ENCODE measurements around the gene TXNRD2.

Gene TXNRD2

DNA sequence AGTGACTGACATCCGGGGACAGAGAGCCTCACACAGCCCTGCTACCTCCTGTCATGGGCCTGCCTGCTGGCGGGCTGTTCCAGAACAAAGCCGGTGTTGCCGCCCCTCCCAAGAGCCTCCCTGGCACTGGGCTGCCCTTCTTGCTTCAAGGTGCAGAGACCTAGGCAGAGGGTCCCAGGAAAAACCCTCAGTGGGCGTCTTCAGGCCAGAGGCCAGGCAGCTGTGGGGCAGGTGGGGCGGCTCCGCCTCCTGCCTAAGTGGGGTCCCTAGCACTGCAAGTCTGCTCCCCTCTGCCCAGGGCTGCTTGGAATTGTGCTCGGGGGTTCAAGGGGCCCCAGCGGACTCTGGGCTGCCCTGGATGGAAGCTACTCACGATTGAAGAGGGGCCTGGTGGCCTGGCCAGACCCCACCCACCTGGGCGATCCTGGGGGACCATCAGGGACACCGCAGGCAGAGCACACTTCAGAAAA, 66.5 kb downstream of the TXNRD2 start:
- TF ChIP-seq, protein P1, sequence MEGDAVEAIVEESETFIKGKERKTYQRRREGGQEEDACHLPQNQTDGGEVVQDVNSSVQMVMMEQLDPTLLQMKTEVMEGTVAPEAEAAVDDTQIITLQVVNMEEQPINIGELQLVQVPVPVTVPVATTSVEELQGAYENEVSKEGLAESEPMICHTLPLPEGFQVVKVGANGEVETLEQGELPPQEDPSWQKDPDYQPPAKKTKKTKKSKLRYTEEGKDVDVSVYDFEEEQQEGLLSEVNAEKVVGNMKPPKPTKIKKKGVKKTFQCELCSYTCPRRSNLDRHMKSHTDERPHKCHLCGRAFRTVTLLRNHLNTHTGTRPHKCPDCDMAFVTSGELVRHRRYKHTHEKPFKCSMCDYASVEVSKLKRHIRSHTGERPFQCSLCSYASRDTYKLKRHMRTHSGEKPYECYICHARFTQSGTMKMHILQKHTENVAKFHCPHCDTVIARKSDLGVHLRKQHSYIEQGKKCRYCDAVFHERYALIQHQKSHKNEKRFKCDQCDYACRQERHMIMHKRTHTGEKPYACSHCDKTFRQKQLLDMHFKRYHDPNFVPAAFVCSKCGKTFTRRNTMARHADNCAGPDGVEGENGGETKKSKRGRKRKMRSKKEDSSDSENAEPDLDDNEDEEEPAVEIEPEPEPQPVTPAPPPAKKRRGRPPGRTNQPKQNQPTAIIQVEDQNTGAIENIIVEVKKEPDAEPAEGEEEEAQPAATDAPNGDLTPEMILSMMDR (IDR thresholded peaks at IDR 0.05; ENCODE audit: borderline replicate concordance, control extremely low read depth, extremely low read depth, insufficient read depth, missing control alignments) = no peak
- no peak for DNase-seq (ENCODE audit: low spot score)
- in situ Hi-C loops (cut with MboI; ENCODE audit: low sequenced_read_pairs, unreplicated experiment) = no loop called here

GRCh38 chr22:19874307-19875060, 67.1 kb downstream of the TXNRD2 start:
- TF ChIP-seq, protein P1 (IDR thresholded peaks at IDR 0.05; ENCODE audit: borderline replicate concordance, control extremely low read depth, extremely low read depth, insufficient read depth, missing control alignments) = no peak
- in situ Hi-C loops (cut with MboI; ENCODE audit: low sequenced_read_pairs, unreplicated experiment) = no loop called here

DNA sequence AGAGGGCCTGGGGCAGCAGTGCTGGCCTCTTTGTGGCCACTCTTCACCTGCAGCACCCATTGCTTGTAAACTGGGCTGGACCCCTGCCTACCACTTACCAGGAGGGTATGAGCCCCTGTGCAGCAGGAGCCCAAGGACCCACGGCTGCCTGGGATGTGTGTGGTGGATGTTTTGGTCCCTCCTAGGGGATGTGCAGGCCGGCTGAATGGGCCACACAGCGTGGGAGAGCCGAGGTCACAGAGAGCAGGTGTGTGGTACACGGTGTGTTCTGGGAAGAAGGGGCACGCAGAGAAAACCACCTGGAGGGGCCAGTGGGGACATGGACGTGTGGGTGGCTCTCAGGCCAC, 67.7 kb downstream of the TXNRD2 start:
- DNase-seq (ENCODE audit: low spot score) = no peak

More at GRCh38 chr22:19874307-19875060, 67.1 kb downstream of the TXNRD2 start:
- no peak for DNase-seq (ENCODE audit: low spot score)

GRCh38 chr22:19873138-19873959, 68.3 kb downstream of the TXNRD2 start:
- TF ChIP-seq, protein P1 (IDR thresholded peaks at IDR 0.05; ENCODE audit: borderline replicate concordance, control extremely low read depth, extremely low read depth, insufficient read depth, missing control alignments) = no peak
- in situ Hi-C loops (cut with MboI; ENCODE audit: low sequenced_read_pairs, unreplicated experiment) = no loop called here
- DNase-seq (ENCODE audit: low spot score) = no peak

More for the DNA sequence above, 67.7 kb downstream of the TXNRD2 start:
- TF ChIP-seq, protein P1 (IDR thresholded peaks at IDR 0.05; ENCODE audit: borderline replicate concordance, control extremely low read depth, extremely low read depth, insufficient read depth, missing control alignments) = no peak
- in situ Hi-C loops (cut with MboI; ENCODE audit: low sequenced_read_pairs, unreplicated experiment) = no loop called here

GRCh38 chr22:19872779-19873137, 68.9 kb downstream of the TXNRD2 start:
- in situ Hi-C loops (cut with MboI; ENCODE audit: low sequenced_read_pairs, unreplicated experiment) = no loop called here
- no peak for DNase-seq (ENCODE audit: low spot score)

More at GRCh38 chr22:19872779-19873137, 68.9 kb downstream of the TXNRD2 start:
- TF ChIP-seq, protein P1 (IDR thresholded peaks at IDR 0.05; ENCODE audit: borderline replicate concordance, control extremely low read depth, extremely low read depth, insufficient read depth, missing control alignments) = no peak
